PC-3 (cell line): ENCODE results near the gene UBP1.

Experiments
- EZH2 ChIP-seq: fragments of 300-600 bp; sonication (generic); IDR thresholded peaks from one replicate; pipeline ENCODE4 v1.6.1; 2017; ENCODE audit warnings: antibody characterized with exemption, mild to moderate bottlenecking, low read length; ENCODE audit not compliant: unreplicated experiment
- TF ChIP-seq, protein P1 (sequence below): fragments of 300-600 bp; sonication (generic); conservative IDR thresholded peaks from 2 replicates; pipeline ENCODE4 v1.5.1; 2017; ENCODE audit warnings: antibody characterized with exemption, low read depth, mild to moderate bottlenecking, low read length

DNA sequence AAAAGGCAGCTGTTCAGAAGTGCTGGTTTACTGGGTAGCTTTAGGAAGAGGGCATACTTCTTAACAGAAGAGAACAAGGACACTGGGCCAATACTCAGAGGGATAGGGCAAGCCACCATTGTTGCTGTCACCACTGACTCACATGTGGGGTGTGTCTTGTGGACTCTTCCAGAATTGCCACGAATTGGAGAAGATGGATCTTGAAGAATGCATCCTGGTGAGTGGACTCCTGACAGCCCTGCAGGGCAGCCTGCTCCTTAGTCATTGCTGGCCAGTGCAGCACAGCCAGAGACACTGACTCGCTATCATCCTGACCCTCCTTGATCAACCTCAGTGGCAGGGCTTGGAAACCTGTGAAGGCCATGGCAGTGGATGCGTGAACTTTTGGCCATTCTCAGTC, 62.3 kb downstream of the UBP1 start:
- TF ChIP-seq, protein P1, sequence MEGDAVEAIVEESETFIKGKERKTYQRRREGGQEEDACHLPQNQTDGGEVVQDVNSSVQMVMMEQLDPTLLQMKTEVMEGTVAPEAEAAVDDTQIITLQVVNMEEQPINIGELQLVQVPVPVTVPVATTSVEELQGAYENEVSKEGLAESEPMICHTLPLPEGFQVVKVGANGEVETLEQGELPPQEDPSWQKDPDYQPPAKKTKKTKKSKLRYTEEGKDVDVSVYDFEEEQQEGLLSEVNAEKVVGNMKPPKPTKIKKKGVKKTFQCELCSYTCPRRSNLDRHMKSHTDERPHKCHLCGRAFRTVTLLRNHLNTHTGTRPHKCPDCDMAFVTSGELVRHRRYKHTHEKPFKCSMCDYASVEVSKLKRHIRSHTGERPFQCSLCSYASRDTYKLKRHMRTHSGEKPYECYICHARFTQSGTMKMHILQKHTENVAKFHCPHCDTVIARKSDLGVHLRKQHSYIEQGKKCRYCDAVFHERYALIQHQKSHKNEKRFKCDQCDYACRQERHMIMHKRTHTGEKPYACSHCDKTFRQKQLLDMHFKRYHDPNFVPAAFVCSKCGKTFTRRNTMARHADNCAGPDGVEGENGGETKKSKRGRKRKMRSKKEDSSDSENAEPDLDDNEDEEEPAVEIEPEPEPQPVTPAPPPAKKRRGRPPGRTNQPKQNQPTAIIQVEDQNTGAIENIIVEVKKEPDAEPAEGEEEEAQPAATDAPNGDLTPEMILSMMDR = no peak
- TF ChIP-seq EZH2 = no peak
